OCI-LY1 (cell line): Measurements from ENCODE around the gene SP2.

ENCODE experiments used
- H2AFZ ChIP-seq: fragments of 200-600 bp; sonication (generic), shearing (Covaris generic); 2 replicates; pipeline ENCODE4 v1.6.0; 2014; ENCODE audit warnings: antibody characterized with exemption, mild to moderate bottlenecking, low read length
- H3F3A ChIP-seq: fragments of 200-600 bp; sonication (generic), shearing (Covaris generic); 2 replicates; pipeline ENCODE4 v1.6.0; 2014; ENCODE audit warnings: mild to moderate bottlenecking, antibody characterized with exemption, low read length, moderate library complexity; ENCODE audit not compliant: insufficient read depth
- H3K27ac ChIP-seq: fragments of 200-600 bp; sonication (generic); 2 replicates; pipeline ENCODE4 v1.5.1; 2014; ENCODE audit warnings: low read length, mixed run types, mild to moderate bottlenecking, low read depth; ENCODE audit not compliant: poor library complexity, severe bottlenecking
- H3K27me3 ChIP-seq: fragments of 200-600 bp; sonication (generic); 2 replicates; pipeline ENCODE4 v1.6.0; 2014; ENCODE audit warnings: antibody characterized with exemption, mild to moderate bottlenecking, low read length, moderate library complexity; ENCODE audit not compliant: insufficient read depth
- H3K36me3 ChIP-seq: fragments of 200-600 bp; sonication (generic); 2 replicates; pipeline ENCODE4 v1.6.1; 2014; ENCODE audit warnings: mild to moderate bottlenecking, antibody characterized with exemption, low read length, moderate library complexity, mixed read lengths; ENCODE audit not compliant: insufficient read depth
- H3K4me1 ChIP-seq: fragments of 200-600 bp; sonication (generic); 2 replicates; pipeline ENCODE4 v1.5.1; 2014; ENCODE audit warnings: mild to moderate bottlenecking, low read length, moderate library complexity; ENCODE audit not compliant: insufficient read depth, severe bottlenecking
- H3K4me2 ChIP-seq: fragments of 200-600 bp; sonication (generic), shearing (Covaris generic); 2 replicates; pipeline ENCODE4 v1.6.1; 2014; ENCODE audit warnings: low read length
- H3K4me3 ChIP-seq: fragments of 200-600 bp; sonication (generic); 2 replicates; pipeline ENCODE4 v1.5.1; 2014; ENCODE audit warnings: low read length, low read depth, mild to moderate bottlenecking, mixed read lengths; ENCODE audit not compliant: poor library complexity, severe bottlenecking
- H3K79me2 ChIP-seq: fragments of 200-600 bp; shearing (Covaris generic); 2 replicates; pipeline ENCODE4 v1.6.1; 2016; ENCODE audit warnings: mixed run types, low read length, mixed read lengths; ENCODE audit not compliant: insufficient read depth
- H3K9ac ChIP-seq: fragments of 200-600 bp; sonication (generic), shearing (Covaris generic); 2 replicates; pipeline ENCODE4 v1.6.1; 2014; ENCODE audit warnings: mild to moderate bottlenecking, low read length, mixed read lengths
- H3K9me2 ChIP-seq: fragments of 200-600 bp; sonication (generic), shearing (Covaris generic); 2 replicates; pipeline ENCODE4 v1.6.1; 2014; ENCODE audit warnings: low read depth, mild to moderate bottlenecking, low read length, mixed read lengths
- H3K9me3 ChIP-seq: fragments of 200-600 bp; shearing (Covaris generic); 2 replicates; pipeline ENCODE4 v1.6.1; 2014; ENCODE audit warnings: low read length, mixed read lengths
- H4K20me1 ChIP-seq: fragments of 200-600 bp; sonication (generic), shearing (Covaris generic); 2 replicates; pipeline ENCODE4 v1.6.0; 2016; ENCODE audit warnings: mild to moderate bottlenecking, low read length; ENCODE audit not compliant: insufficient read depth
- CTCF ChIP-seq: fragments of 200-600 bp; sonication (generic), shearing (Covaris generic); IDR thresholded peaks from 2 replicates; pipeline ENCODE4 v1.5.1; 2017; ENCODE audit warnings: mild to moderate bottlenecking, antibody characterized with exemption, low read length, moderate library complexity, mixed read lengths
- EZH2 ChIP-seq: fragments of 200-600 bp; sonication (generic), shearing (Covaris generic); IDR thresholded peaks from 2 replicates; pipeline ENCODE4 v1.8.0; 2017; ENCODE audit warnings: borderline replicate concordance, mixed run types, mild to moderate bottlenecking, antibody characterized with exemption, low read length, moderate library complexity, mixed read lengths

SP2 gene

DNA sequence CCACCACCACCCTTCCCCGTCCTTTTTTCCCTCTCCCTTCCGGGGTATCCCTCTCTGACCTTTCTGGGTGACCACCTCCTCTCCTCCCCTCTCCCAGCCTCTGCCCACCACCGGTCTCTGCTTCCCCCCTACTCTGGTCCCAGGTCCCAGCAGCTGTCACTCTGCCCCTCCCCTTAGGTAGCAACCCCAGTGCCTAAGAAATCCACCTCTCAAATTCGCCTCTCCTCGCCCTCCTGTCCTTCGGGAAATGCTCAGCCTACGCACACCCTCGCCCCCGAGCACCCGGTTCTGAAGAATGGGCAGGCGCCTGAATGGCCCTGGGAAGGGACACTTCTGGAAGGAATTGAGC lies 44.3 kb upstream of the SP2 start:
- H3K4me1 ChIP-seq: no peaks in the 10 kb centered on the region
- no peaks in the 10 kb centered on the region for H3K9me2 ChIP-seq
- TF ChIP-seq EZH2: no peak
- no peak for TF ChIP-seq CTCF
- H3K4me2 ChIP-seq: no peak overlapping the region
- H3K79me2 ChIP-seq: no peaks in the 10 kb centered on the region
- H3K27ac ChIP-seq: no peak overlapping the region
- no peaks in the 10 kb centered on the region for H4K20me1 ChIP-seq
- no peak overlapping the region for H3K9ac ChIP-seq
- no peaks in the 10 kb centered on the region for H3K9me3 ChIP-seq
- H3F3A ChIP-seq: no peaks in the 10 kb centered on the region
- no peaks in the 10 kb centered on the region; the same call in none of the 2 replicates for H3K27me3 ChIP-seq
- no peak overlapping the region for H2AFZ ChIP-seq
- no peak overlapping the region for H3K4me3 ChIP-seq
- H3K36me3 ChIP-seq: no peaks in the 10 kb centered on the region

GRCh38 chr17:47852113-47852949 lies 43.7 kb upstream of the SP2 start:
- no peak overlapping the region for H3K9ac ChIP-seq
- H3K27ac ChIP-seq: no peak overlapping the region
- H3K4me1 ChIP-seq: no peaks in the 10 kb centered on the region

DNA sequence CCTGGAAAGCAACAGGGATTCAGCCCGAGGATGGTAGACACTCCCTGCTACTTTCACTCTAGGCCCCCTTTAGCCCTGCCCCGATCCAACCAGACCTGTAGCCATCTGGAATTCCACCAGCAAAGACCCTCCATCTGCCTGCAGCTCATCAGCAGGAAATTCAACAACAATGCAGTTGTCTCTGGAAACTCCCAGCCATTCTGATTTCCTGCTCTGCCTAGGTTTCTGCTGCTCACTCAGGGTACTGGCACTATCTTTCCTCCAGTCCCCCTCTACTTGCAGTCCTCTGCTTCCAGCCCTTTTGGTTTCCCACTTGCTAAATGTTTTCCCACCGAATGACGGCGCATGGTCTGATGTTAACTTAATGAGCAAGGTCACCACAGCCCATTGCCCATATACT lies 42.4 kb upstream of the SP2 start:
- Histone ChIP-seq H2AFZ (no peak overlapping the region), H3K9ac (no peak overlapping the region), H4K20me1 (no peaks in the 10 kb centered on the region), H3K27me3 (no peaks in the 10 kb centered on the region; the same call in none of the 2 replicates), H3K9me3 (no peaks in the 10 kb centered on the region), H3K4me3 (no peak overlapping the region), H3K36me3 (no peaks in the 10 kb centered on the region), H3F3A (no peaks in the 10 kb centered on the region), H3K9me2 (no peaks in the 10 kb centered on the region), H3K4me2 (no peak overlapping the region), H3K27ac (no peak overlapping the region), H3K4me1 (no peaks in the 10 kb centered on the region), H3K79me2 (no peaks in the 10 kb centered on the region)
- no peak for TF ChIP-seq CTCF
- no peak for TF ChIP-seq EZH2

More at GRCh38 chr17:47852113-47852949, 43.7 kb upstream of the SP2 start:
- no peak overlapping the region for H3K4me3 ChIP-seq
- H3F3A ChIP-seq: no peaks in the 10 kb centered on the region
- H3K79me2 ChIP-seq: no peaks in the 10 kb centered on the region
- TF ChIP-seq CTCF: no peak
- TF ChIP-seq EZH2: no peak
- no peaks in the 10 kb centered on the region; the same call in none of the 2 replicates for H3K27me3 ChIP-seq
- no peak overlapping the region for H2AFZ ChIP-seq
- no peaks in the 10 kb centered on the region for H3K9me2 ChIP-seq
- H3K9me3 ChIP-seq: no peaks in the 10 kb centered on the region
- H3K36me3 ChIP-seq: no peaks in the 10 kb centered on the region
- H3K4me2 ChIP-seq: no peak overlapping the region
- no peaks in the 10 kb centered on the region for H4K20me1 ChIP-seq
